Bone marrow (tissue), 2 donors: ENCODE results near the gene PIGU.
A peak's percentile ranks its signal among the peaks of the same experiment; 100 is the strongest.

Source experiments
- DNase-seq, 2 donors: peaks; one replicate each; lab custom pipeline; 2025; lab: John Stamatoyannopoulos, UW

The PIGU gene

DNA sequence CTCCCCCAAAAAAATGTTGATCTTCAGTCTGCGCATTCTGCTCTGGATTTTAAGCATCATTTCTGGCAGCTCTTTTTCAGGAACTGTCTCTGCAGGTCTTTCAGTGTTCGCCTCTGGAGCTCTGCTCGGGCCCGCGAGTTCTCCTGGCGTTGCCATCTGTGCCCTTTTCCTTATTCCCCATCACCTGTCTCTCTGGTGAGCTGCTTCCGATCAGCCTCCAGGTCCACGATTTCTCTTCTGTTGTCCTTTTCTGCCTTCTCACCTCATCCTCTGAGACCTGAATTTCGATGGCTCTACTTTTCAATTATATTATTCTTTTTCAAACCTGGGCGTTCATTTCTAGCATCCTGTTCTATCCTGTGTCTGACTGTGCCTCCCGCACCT is 119.0 kb downstream of the PIGU start:
- no peak for DNase-seq

GRCh38 chr20:34553366-34553867 is 123.5 kb downstream of the PIGU start:
- no peak for DNase-seq

GRCh38 chr20:34552569-34552968 is 124.3 kb downstream of the PIGU start:
- no peak for DNase-seq

- DNase-seq = no peak
These were observed 127.0 kb downstream of the PIGU start for GRCh38 chr20:34549929-34550305.

- no peak for DNase-seq
These were observed 127.5 kb downstream of the PIGU start for GRCh38 chr20:34549291-34549928.

DNA sequence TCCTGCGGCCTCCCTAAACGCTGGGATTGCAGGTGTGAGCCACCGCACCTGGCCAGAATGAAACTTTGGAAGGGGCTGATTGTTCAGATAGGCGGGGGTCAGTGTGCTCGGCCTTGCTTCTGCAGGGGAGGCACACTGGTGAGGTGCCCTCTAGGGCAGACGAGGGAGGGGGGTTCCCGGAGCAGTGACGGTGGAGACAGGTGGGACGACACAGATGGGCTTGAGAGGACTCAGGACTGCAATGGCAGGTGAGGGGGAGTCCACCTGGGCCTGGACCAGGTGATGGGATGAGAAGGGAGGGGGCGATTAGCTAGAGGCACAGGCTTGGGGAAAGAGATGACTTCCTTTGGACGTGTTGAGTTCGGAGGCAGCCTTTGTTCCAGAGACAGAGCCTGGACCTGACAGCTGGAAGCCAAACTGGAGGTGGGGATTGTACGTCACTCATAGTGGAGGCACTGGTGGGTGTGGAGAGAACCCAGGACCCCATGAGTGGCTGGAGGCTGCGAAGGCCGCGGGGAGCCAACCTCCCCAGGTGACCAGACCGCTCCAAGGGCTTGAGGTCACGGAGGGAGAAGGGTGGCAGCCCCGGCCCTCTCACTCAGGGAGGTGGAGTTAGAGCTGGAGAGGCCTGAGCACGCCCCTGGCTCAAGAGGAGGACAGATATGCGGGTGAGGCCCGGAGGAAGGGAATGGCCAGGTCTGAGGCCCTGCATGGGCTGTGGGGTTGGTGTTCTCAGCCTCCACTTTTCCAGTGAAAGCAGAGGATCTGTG is 128.9 kb downstream of the PIGU start:
- DNase-seq = no peak

- no peak for DNase-seq
These were observed 130.1 kb downstream of the PIGU start for GRCh38 chr20:34546751-34547181.

DNA sequence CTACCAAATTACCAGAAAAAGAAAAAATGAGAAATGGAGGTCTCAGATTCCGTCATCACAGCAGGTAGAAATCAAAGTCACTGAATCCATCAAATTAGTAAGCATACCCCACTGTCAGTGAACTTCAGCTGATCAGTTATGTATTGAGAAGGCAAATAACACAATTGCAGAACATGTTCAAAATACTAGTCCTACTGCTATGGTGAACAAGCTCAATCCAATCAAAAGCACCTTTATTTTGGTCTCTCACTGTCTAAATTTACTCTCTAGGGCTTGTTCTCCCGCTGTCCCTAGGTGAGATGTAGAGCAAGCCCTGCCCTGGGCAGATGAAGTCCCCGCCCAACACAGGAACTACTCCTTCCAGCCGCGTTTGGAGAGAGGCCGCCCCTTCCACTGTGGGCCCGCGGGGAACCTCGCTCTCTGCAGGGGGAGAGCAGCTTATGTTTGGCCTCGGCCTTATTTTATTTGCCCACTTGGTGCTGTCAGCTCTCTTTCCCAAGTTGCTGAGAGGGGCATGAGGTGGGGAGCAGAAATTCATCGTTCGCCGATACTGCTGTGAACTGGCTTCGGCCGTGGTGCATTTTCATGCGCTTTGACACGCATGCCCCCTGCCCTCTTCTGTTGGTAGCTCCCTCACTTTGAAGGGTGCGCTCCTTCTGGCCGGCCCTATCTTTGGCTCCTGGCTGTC is 132.6 kb downstream of the PIGU start:
- no peak for DNase-seq

DNA sequence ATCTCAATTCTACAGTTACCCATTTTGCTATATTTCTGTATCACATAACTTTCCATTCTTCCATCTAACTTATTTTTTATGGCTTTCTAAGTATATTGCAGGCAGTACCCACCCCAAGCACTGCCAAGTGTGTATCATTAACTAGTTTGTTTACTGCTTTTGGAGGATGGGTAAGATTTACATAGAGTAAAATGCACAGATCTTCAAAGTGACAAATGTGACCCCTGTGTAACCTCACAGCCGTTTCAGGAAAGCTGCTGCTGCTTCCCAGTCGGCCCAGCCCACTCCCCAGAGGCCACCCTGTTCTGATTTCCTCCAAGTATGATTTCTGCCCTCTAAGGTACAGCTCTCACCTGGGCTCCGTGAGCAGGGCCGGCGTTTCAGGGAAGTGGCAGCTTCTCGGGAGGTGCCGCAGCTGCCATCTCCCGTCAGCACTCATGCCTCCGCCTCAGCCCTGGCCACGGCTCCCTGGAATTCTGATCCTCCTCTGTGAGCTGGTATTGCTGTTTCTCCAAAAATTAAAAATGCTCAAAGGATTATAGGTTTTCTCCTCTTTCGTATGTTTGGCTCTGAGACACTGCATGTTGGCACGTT is 133.3 kb downstream of the PIGU start:
- no peak for DNase-seq

GRCh38 chr20:34542439-34542838 is 134.5 kb downstream of the PIGU start:
- DNase-seq = no peak

DNA sequence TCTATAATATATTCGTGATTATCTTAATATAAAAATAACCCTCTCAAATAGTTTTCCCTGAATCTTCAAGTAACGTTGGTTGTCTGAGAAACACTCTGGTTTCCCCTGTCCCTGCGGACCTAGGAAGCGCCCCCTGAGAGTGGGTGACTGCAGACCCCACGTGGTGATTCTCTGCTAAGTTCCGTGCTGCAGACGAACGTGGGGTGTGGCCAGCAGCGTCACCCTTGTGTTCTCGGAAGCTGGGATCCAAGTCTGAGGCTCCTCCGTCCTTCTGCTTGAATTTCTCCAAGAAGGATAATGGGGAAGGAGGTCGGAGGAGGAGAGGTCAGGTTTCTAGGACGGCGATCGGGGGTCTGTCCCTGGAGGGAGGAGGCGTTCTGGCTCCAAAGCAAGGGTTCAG is 135.0 kb downstream of the PIGU start:
- no peak for DNase-seq

- no peak for DNase-seq
These were observed 135.5 kb downstream of the PIGU start for GRCh38 chr20:34541264-34541901.

DNA sequence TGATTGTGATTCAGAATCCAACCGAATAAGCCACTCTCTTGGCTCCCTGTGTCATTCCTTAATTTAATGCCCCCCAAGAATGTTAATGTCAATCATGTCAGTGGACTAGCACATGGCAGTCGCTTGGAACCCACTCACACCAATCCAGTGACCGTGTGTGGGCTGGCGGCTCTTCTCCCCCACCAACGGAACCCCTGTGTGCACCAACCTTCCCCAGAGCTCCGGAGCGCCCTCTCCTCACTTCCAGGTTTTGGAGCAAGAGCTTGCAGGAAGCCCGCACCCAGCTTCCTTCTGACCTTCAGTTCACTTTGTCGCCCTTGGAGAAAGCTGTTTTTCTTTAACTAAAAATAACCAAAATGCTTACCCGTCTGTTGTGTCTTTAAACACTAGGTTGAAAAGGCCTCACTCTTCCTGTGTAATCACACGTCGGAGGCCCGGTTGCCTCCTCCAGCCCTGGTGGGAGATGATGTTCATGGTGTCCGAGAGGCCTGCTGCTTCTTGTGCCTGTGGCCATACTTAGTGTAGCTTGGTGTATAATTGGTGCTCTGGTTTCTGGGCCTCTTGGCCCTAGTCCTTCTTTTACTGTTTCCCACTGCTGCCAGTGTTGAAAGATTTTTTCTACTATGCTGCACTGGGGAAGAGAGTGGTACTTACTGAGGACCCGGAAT is 136.2 kb downstream of the PIGU start:
- no peak for DNase-seq

- DNase-seq = no peak
These were observed 137.1 kb downstream of the PIGU start for GRCh38 chr20:34539756-34540155.

- DNase-seq = peak; percentile 10 to 20
These were observed 138.2 kb downstream of the PIGU start for GRCh38 chr20:34538671-34539123.

GRCh38 chr20:34537651-34538050 is 139.2 kb downstream of the PIGU start:
- no peak for DNase-seq

- DNase-seq = peak in 1 of 2 donors; percentile 33
These were observed 140.0 kb downstream of the PIGU start for GRCh38 chr20:34536798-34537394.

GRCh38 chr20:34535857-34536256 is 141.0 kb downstream of the PIGU start:
- DNase-seq = no peak

- no peak for DNase-seq
These were observed 141.5 kb downstream of the PIGU start for GRCh38 chr20:34535301-34535840.

DNA sequence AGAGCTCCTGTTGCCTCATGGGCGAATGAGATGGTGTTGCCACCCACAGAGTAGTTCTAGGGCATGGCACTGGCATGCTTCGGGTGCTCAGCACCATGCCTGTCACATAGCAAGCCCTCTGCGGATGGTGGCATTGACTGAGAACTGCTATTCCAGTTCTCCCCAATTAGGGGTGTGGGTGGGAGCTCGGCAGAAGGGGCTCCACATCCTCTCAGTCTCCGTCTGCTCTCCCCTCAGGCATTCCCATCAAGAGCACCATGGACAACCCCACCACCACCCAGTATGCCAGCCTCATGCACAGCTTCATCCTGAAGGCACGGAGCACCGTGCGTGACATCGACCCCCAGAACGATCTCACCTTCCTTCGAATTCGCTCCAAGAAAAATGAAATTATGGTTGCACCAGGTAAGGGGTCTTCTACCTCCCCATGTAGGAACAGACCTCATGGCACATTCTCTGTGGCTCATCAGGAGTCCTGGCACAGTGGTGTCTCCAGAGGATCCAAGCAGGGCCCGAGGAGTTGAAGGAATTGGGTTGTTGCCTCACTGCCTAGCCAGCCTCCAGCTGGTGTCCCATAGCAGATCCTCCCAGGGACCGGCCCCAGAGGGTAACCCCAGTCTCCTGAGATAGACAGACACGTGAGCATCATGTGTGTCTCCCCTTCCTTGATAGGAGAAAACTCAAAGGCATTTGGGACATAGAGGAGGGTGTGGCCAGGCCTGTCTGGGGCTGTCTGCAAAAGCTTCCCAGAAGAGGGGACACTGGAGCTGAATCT is 142.3 kb downstream of the PIGU start:
- DNase-seq = no peak
